Mammary epithelial cell (primary cell): Measurements from ENCODE around the gene DEPDC5.

Source experiments
- EZH2 ChIP-seq: IDR thresholded peaks from 2 replicates; pipeline ENCODE4 v1.6.1; 2012; ENCODE audit warnings: low read length, inconsistent platforms, borderline replicate concordance
- TF ChIP-seq, protein P1 (sequence below), 2 donors: IDR thresholded peaks in 1 of 2; conservative IDR thresholded peaks in 1 of 2; 2 replicates each; pipeline ENCODE4 v1.5.1; 2011 to 2012; ENCODE audit warnings: inconsistent platforms in 2 of 2, low read length in 2 of 2, mild to moderate bottlenecking in 2 of 2, control low read depth in 1 of 2, low read depth in 1 of 2; ENCODE audit not compliant: insufficient read depth in 1 of 2; ENCODE audit errors: extremely low read depth in 1 of 2

- TF ChIP-seq, protein P1, sequence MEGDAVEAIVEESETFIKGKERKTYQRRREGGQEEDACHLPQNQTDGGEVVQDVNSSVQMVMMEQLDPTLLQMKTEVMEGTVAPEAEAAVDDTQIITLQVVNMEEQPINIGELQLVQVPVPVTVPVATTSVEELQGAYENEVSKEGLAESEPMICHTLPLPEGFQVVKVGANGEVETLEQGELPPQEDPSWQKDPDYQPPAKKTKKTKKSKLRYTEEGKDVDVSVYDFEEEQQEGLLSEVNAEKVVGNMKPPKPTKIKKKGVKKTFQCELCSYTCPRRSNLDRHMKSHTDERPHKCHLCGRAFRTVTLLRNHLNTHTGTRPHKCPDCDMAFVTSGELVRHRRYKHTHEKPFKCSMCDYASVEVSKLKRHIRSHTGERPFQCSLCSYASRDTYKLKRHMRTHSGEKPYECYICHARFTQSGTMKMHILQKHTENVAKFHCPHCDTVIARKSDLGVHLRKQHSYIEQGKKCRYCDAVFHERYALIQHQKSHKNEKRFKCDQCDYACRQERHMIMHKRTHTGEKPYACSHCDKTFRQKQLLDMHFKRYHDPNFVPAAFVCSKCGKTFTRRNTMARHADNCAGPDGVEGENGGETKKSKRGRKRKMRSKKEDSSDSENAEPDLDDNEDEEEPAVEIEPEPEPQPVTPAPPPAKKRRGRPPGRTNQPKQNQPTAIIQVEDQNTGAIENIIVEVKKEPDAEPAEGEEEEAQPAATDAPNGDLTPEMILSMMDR (conservative IDR thresholded peaks at IDR 0.05 in 1 of 2, IDR thresholded peaks at IDR 0.05 in 1 of 2; ENCODE audit: extremely low read depth in 1 of 2, insufficient read depth in 1 of 2, low read depth in 1 of 2, low read length in 2 of 2): no peak
- no peak for TF ChIP-seq EZH2
These were observed 186.7 kb downstream of the DEPDC5 start for GRCh38 chr22:31940506-31940905.
